Naive thymus-derived CD4-positive, alpha-beta T cell (primary cell): ENCODE measurements around the gene LPP. TPM values are rescaled to one million over a fixed set of nuclear protein-coding genes. Genes with fewer than 3 reads are reported as not detected.

Experiments
- ATAC-seq: fragments of 150-1000 bp; cut with Tn5 transposase; 2 replicates; pipeline ENCODE4 v1.10.0; 2021; ENCODE audit warnings: mild to moderate bottlenecking, moderate library complexity
- CTCF ChIA-PET: fragments of 350-600 bp; sonication (Branson Sonifier 250); formaldehyde crosslinking; loops from one replicate; lab custom pipeline; 2021; ENCODE audit warnings: antibody characterized with exemption; lab: Charles Lee
- POLR2A ChIA-PET: fragments of 350-600 bp; sonication (Branson Sonifier 250); formaldehyde crosslinking; loops from one replicate; lab custom pipeline; 2021; ENCODE audit warnings: antibody characterized with exemption, inconsistent platforms; lab: Charles Lee
- DNase-seq, 9 donors: peaks; one replicate each; pipeline versions ENCODE4 v3.0.0 to v3.0.0-alpha.2; 2020 to 2022; ENCODE audit warnings: mixed read lengths in 1 of 9
- H3K27ac ChIP-seq: one replicate; pipeline ENCODE4 v1.7.0; 2013; ENCODE audit warnings: mild to moderate bottlenecking, low read depth, low read length, moderate library complexity
- H3K27me3 ChIP-seq, 2 donors: one replicate each; pipeline ENCODE4 v1.7.0; 2013; ENCODE audit warnings: low read length in 2 of 2, mild to moderate bottlenecking in 2 of 2, moderate library complexity in 2 of 2; ENCODE audit not compliant: control insufficient read depth in 2 of 2, insufficient read depth in 2 of 2
- H3K36me3 ChIP-seq, 3 experiments: 1 replicate in 2 of 3; 2 replicates in 1 of 3; pipeline ENCODE4 v1.7.0; 2013; ENCODE audit warnings: low read length in 3 of 3, mild to moderate bottlenecking in 3 of 3, moderate library complexity in 1 of 3; ENCODE audit not compliant: insufficient read depth in 3 of 3, control insufficient read depth in 2 of 3
- H3K4me1 ChIP-seq, 2 donors: one replicate each; pipeline ENCODE4 v1.7.0; 2013; ENCODE audit warnings: low read length in 2 of 2, mild to moderate bottlenecking in 2 of 2, moderate library complexity in 1 of 2; ENCODE audit not compliant: control insufficient read depth in 2 of 2, insufficient read depth in 2 of 2
- H3K4me3 ChIP-seq: 2 replicates; pipeline ENCODE4 v1.7.0; 2013; ENCODE audit warnings: mild to moderate bottlenecking, low read length
- H3K9me3 ChIP-seq, 3 experiments: 1 replicate in 2 of 3; 2 replicates in 1 of 3; pipeline ENCODE4 v1.7.0; 2013; ENCODE audit warnings: low read length in 3 of 3; ENCODE audit not compliant: control insufficient read depth in 2 of 3
- H3K27ac Mint-ChIP-seq, 9 donors: one replicate each; pipeline ENCODE4 v1.8.0; 2020 to 2022; ENCODE audit warnings: mixed read lengths in 9 of 9, mild to moderate bottlenecking in 8 of 9, moderate library complexity in 5 of 9, inconsistent platforms in 2 of 9
- H3K27me3 Mint-ChIP-seq, 5 donors: one replicate each; pipeline ENCODE4 v1.8.0; 2021 to 2022; ENCODE audit warnings: mixed read lengths in 5 of 5, mild to moderate bottlenecking in 1 of 5
- H3K36me3 Mint-ChIP-seq, 5 donors: one replicate each; pipeline ENCODE4 v1.8.0; 2020 to 2022; ENCODE audit warnings: mixed read lengths in 5 of 5, mild to moderate bottlenecking in 3 of 5, inconsistent platforms in 1 of 5
- H3K4me1 Mint-ChIP-seq, 7 donors: one replicate each; pipeline ENCODE4 v1.8.0; 2020 to 2022; ENCODE audit warnings: mixed read lengths in 7 of 7, mild to moderate bottlenecking in 3 of 7, inconsistent platforms in 1 of 7
- H3K4me3 Mint-ChIP-seq, 10 donors: one replicate each; pipeline ENCODE4 v1.8.0; 2020 to 2022; ENCODE audit warnings: mild to moderate bottlenecking in 10 of 10, mixed read lengths in 10 of 10, moderate library complexity in 6 of 10, inconsistent platforms in 2 of 10
- H3K9me3 Mint-ChIP-seq, 11 donors: one replicate each; pipeline ENCODE4 v1.8.0; 2020 to 2022; ENCODE audit warnings: mixed read lengths in 11 of 11, mild to moderate bottlenecking in 4 of 11, inconsistent platforms in 1 of 11, moderate library complexity in 1 of 11
- intact Hi-C, 2 donors: fragments of 100-400 bp; cut with micrococcal nuclease; formaldehyde crosslinking; loops; one replicate each; pipeline ENCODE4 v1.15.1; 2023
- polyA plus RNA-seq, 2 donors: library from polyadenylated mRNA; unstranded; fragments of 300-500 nt; fragmentation: Illumina TruSeq; gene quantifications; one replicate each; pipeline ENCODE4 v1.2.3, GENCODE V29; 2021
- total RNA-seq, 6 experiments: library from RNA in 5 of 6; stranded (reverse) in 5 of 6; gene quantifications; 1 replicate in 5 of 6; 2 replicates in 1 of 6; pipeline ENCODE4 v1.2.3 and lab custom pipeline; 2021 to 2026

The LPP gene
- total and polyA plus RNA-seq, 7 experiments from 2014 or later: 10.3 to 95.2 (median 19.5) TPM

DNA sequence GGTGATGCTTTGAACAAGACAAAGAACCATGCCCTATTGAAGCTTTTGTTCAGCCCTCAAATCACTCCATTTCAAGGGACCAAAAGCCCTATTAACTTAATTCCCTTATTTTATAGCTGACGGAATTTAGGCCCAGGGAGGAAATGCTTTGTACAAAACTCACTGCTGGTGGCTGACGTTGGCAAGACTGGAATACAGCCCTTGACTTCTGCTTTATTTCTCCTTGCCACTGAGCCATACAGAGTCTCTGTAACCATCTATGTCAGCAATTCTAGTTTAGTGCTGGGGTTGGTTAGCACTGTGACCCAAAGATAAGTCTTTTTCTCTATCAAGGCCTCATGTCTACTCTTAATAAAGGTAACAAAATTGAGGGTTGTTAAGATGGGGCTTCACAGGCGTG lies 701.7 kb downstream of the LPP start:
- CTCF ChIA-PET: no interaction called here
- Mint-ChIP-seq H3K9me3 (peaks cover 0 to under 1% (median 0%) of the 10 kb centered on the region in 11 donors), H3K4me1 (peaks cover 0 to 5% (median 0%) of the 10 kb centered on the region in 7 donors)

DNA sequence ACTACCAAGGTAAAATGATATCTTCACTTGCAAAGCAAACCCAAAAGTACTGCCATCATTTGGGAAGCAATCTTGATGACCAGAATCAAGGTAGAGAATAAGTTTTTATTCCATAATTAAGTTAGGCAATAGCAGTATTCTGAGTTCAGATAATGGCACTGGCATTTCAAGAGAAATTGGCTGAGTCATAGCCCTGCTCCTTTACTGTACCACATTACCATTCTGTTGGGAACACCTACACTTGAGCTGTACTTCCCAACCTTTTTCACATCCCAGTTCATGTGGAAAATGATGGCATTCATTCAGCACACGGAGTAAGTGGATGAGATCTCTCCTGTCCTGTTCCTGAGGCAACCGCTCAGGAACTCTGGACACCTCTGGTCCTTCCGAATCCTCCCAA lies 706.2 kb downstream of the LPP start:
- Mint-ChIP-seq H3K9me3 (no peaks in the 10 kb centered on the region), H3K36me3 (no peaks in the 10 kb centered on the region), H3K27me3 (no peaks in the 10 kb centered on the region), H3K4me1 (peaks cover 0 to 7% (median 0%) of the 10 kb centered on the region in 7 donors), H3K4me3 (no peak overlapping the region), H3K27ac (no peak overlapping the region)
- Histone ChIP-seq H3K27ac (no peak overlapping the region), H3K27me3 (no peaks in the 10 kb centered on the region), H3K36me3 (no peaks in the 10 kb centered on the region), H3K4me3 (no peak overlapping the region), H3K9me3 (no peaks in the 10 kb centered on the region), H3K4me1 (no peaks in the 10 kb centered on the region)
- ATAC-seq (no peak), DNase-seq (no peak)
- POLR2A ChIA-PET: no interaction called here
- intact Hi-C loops: no loop called here
- CTCF ChIA-PET: no interaction called here

More for the DNA sequence above, 701.7 kb downstream of the LPP start:
- H3K36me3 Mint-ChIP-seq: peaks cover 0 to 9% (median 3%) of the 10 kb centered on the region in 5 donors
- Histone ChIP-seq H3K4me1 (no peaks in the 10 kb centered on the region), H3K27me3 (no peaks in the 10 kb centered on the region), H3K27ac (no peak overlapping the region), H3K36me3 (no peaks in the 10 kb centered on the region), H3K4me3 (no peak overlapping the region), H3K9me3 (no peaks in the 10 kb centered on the region)
- POLR2A ChIA-PET: no interaction called here
- ATAC-seq: no peak
- intact Hi-C loops: loop anchor here in 1 of 2 donors (10.0 kb wide), 1 partner anchor 231 kb away; no protein-coding TSS in a partner anchor
- no peak overlapping the region for H3K4me3 Mint-ChIP-seq
- no peaks in the 10 kb centered on the region for H3K27me3 Mint-ChIP-seq
- no peak for DNase-seq
- H3K27ac Mint-ChIP-seq: no peak overlapping the region

DNA sequence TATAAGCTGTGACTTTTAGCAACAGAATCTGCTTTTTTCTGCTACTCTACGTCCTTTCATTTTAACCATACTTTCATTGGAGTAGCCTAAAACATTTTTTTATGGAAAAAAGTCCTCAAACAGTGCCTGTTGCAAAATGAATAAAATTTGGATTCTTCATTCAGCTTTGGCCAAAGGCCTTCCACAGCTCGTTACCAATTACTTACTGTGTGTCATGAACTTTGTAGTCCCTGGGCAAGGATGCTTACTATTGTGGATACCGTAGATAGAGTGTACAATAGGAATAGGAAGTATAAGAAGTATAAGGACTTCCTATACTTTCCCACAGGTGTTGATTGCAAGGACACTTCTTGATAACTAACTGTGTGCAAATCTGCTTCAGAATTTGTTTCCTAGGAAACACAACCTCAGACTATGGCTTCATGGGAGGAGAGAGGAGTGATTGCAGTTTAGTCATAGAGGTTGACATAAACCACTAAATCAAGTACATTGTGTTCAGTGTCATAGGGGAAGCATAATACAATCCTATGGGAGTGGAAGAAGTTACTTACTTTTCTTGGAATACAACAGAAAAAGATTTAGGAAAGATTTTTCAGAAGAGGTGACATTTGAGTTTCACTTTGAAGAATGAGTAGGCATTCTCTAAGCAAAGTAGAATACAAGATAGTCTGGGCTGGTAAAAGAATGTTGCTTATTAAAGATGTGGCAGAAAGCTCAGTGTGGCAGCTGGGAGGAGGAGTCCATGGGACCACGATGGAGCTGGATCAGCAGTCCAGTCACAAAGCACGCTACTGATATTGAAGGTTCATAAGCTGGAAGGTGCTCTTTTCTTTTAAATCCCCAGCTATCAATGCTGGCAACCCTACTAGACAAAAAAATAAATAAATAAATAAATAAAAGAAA lies 708.1 kb downstream of the LPP start:
- H3K27me3 Mint-ChIP-seq: no peaks in the 10 kb centered on the region
- no peak overlapping the region for H3K4me3 Mint-ChIP-seq
- Histone ChIP-seq H3K4me1 (no peaks in the 10 kb centered on the region), H3K9me3 (no peaks in the 10 kb centered on the region), H3K27me3 (no peaks in the 10 kb centered on the region), H3K36me3 (peaks cover 0 to 10% (median 5%) of the 10 kb centered on the region in 3 experiments), H3K27ac (no peak overlapping the region), H3K4me3 (no peak overlapping the region)
- DNase-seq (no peak), ATAC-seq (no peak)
- intact Hi-C loops: no loop called here
- H3K4me1 Mint-ChIP-seq: peaks cover 0 to 7% (median 0%) of the 10 kb centered on the region in 7 donors
- CTCF ChIA-PET: no interaction called here
- POLR2A ChIA-PET: no interaction called here
- H3K36me3 Mint-ChIP-seq: peaks cover 7 to 13% (median 12%) of the 10 kb centered on the region in 5 donors
- no peaks in the 10 kb centered on the region for H3K9me3 Mint-ChIP-seq
- H3K27ac Mint-ChIP-seq: peak overlapping the region in 1 of 9 donors; percentile 14

DNA sequence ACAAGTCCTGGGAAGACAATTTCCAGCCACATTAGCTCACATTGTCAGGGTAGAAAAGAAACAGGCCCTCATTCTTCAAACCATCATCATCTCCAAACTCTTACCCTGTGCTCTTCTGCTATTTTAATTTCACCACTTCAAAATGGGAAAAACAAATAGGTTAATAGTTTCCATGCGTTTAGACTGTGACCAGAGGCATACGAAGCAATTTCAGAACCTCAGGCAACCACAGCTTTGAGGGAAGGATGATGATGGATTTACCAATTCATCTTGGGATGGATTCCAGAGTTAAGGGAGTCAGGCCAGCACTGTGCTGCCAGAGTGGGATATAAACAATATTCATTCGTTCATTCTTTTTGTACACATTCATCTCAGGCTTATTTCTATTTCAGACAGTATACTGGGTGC lies 710.0 kb downstream of the LPP start:
- Histone ChIP-seq H3K4me1 (no peaks in the 10 kb centered on the region), H3K9me3 (no peaks in the 10 kb centered on the region), H3K4me3 (no peak overlapping the region), H3K27ac (no peak overlapping the region), H3K27me3 (no peaks in the 10 kb centered on the region), H3K36me3 (peaks cover 0 to 10% (median 5%) of the 10 kb centered on the region in 3 experiments)
- ATAC-seq (no peak), DNase-seq (no peak)
- Mint-ChIP-seq H3K27ac (no peak overlapping the region), H3K36me3 (peaks cover 7 to 23% (median 13%) of the 10 kb centered on the region in 5 donors), H3K27me3 (no peaks in the 10 kb centered on the region), H3K4me3 (no peak overlapping the region), H3K9me3 (no peaks in the 10 kb centered on the region), H3K4me1 (peaks cover 0 to 7% (median 0%) of the 10 kb centered on the region in 7 donors)
- CTCF ChIA-PET: no interaction called here
- intact Hi-C loops: no loop called here
- POLR2A ChIA-PET: no interaction called here

DNA sequence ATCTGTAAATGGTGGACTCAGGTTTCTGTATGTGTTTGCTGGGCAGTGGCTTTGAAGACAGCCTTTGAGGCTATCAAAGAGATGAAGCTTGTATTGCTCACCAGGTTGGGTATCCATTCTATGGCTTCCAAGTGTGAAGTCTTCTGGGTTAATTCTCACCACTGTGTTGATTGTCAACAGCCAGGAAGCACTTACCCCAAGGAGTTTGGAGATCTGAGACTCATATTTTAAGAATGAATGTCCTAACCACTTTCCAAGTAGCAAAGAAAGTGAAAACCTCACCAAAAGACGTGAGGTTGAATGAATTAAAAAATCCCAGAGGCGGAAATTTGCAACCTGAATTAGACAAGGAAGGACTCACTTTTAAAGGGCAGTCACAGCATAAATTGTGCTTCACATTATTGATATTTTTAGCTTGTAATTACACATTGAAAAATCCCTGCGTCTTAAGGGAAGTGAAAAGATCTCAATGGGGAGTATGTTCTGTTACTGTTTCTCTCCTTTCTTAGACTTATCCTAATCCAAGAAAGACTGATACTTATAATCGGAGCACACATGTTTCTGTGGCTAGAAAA lies 713.8 kb downstream of the LPP start:
- Mint-ChIP-seq H3K4me3 (no peak overlapping the region), H3K9me3 (no peaks in the 10 kb centered on the region), H3K27me3 (no peaks in the 10 kb centered on the region), H3K27ac (no peak overlapping the region), H3K4me1 (no peaks in the 10 kb centered on the region), H3K36me3 (peaks cover 13 to 29% (median 19%) of the 10 kb centered on the region in 5 donors)
- H3K27ac ChIP-seq: no peak overlapping the region
- H3K27me3 ChIP-seq: no peaks in the 10 kb centered on the region
- intact Hi-C loops: no loop called here
- H3K4me3 ChIP-seq: no peak overlapping the region
- no peaks in the 10 kb centered on the region for H3K9me3 ChIP-seq
- H3K36me3 ChIP-seq: peaks cover 0 to 10% (median 5%) of the 10 kb centered on the region in 3 experiments
- CTCF ChIA-PET: no interaction called here
- DNase-seq: no peak
- no peaks in the 10 kb centered on the region for H3K4me1 ChIP-seq
- ATAC-seq: no peak
- POLR2A ChIA-PET: no interaction called here

DNA sequence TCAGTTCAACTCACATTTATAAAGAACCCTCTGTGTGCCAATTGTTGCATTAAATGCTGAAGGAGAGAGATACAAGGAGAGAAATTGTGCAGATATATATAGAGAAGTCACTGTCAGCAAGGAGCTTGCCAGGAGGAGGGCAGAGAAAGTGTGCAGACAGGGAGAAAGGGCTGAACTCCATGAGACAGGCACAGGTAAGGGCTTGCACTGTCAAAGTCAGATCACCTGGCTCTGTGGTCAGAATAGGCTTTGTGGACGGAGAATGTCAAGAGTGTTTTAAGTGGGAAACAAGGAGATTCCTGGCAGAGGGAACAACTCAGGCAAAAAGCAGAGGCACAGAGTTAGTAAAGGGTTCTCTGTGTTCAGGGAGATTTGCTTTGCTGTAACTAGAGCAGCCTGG lies 714.8 kb downstream of the LPP start:
- no peaks in the 10 kb centered on the region for H3K27me3 ChIP-seq
- H3K4me3 Mint-ChIP-seq: no peak overlapping the region
- ChIA-PET POLR2A (no interaction called here), CTCF (no interaction called here)
- H3K4me1 Mint-ChIP-seq: no peaks in the 10 kb centered on the region
- H3K9me3 Mint-ChIP-seq: no peaks in the 10 kb centered on the region
- H3K4me1 ChIP-seq: no peaks in the 10 kb centered on the region
- H3K9me3 ChIP-seq: no peaks in the 10 kb centered on the region
- H3K27ac Mint-ChIP-seq: no peak overlapping the region
- peaks cover 14 to 39% (median 29%) of the 10 kb centered on the region in 5 donors for H3K36me3 Mint-ChIP-seq
- intact Hi-C loops: no loop called here
- no peak overlapping the region for H3K27ac ChIP-seq
- H3K4me3 ChIP-seq: no peak overlapping the region
- DNase-seq (no peak), ATAC-seq (no peak)
- peaks cover 0 to 10% (median 5%) of the 10 kb centered on the region in 3 experiments for H3K36me3 ChIP-seq
- H3K27me3 Mint-ChIP-seq: no peaks in the 10 kb centered on the region
